GM18511 (cell line): ENCODE results near the gene ALK.
A peak's percentile ranks its signal among the peaks of the same experiment; 100 is the strongest.

Source experiments
- ATAC-seq: cut with Tn5 transposase; IDR thresholded peaks from one replicate; pipeline ENCODE4 v1.9.1; 2021; ENCODE audit warnings: mild to moderate bottlenecking, moderate library complexity; ENCODE audit not compliant: unreplicated experiment

Gene ALK

DNA sequence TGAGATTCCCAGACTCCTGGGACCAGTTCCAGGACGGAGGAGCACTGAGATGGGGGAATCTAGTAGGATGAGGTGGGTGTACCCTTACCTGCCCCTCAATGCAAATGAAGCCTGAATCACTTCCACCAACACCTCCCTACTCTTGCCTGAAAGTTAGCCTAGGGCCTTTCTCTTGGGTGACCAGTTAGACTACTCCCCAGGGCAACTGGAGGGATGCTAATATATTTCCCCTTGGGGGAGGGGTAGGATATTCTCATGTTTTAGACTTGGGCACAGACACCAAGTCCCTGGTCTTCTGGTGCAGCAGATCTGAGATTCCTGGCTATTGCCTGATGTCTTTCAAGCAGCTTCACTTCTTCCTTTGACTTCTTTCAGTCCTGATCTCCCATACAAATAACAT, 334.5 kb downstream of the ALK start:
- ATAC-seq = no peak

DNA sequence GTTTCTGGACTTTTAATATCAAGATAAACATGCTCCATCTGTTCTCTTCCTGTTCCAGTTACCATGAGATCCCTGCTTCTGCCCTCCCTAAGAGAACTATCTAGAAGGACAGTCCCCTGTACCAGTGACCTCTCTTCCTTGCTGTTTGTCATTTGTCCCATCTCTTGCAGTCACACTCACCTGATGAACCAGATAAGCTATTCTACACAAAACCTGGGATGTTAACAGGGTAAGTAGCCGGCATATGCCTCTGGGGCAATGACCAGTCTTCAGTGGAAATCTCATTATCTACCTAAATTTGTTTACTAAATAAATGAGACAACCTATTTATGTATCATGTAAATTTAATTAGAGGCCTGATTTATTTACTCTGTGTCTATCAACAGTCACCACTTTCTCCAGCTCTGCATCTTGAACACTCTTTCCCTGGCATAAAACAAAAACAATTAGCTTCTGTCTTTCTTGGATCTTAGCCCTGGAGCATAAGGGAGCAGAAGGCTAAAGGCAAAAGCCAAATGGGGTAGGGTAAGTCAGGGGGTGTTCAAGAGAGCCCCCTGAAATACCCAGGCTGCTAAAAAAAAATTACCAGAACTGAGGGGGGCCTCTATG, 337.7 kb downstream of the ALK start:
- ATAC-seq = peak; percentile 11

- peak; percentile 76 for ATAC-seq
Measured at GRCh38 chr2:29583104-29583503, 338.3 kb downstream of the ALK start.

GRCh38 chr2:29582062-29582461, 339.3 kb downstream of the ALK start:
- ATAC-seq = no peak

DNA sequence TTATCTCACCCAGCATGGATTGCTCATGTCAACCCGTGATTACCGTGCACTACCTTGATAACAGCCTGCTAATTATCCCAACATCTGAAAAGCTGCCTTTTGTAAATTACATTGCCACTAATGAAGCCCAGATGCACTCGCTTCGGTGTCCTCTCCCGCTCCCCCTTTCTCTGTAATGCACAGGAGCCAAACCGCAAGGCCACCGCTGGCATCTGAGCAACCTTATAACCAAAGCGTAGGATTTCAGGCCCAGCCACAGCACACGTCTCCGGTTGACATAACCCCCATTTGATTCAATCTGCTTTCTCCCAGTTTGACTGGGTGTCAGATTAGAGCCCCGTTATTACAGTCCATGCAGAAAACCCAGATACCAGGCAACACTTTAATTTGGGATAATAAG, 341.2 kb downstream of the ALK start:
- no peak for ATAC-seq

DNA sequence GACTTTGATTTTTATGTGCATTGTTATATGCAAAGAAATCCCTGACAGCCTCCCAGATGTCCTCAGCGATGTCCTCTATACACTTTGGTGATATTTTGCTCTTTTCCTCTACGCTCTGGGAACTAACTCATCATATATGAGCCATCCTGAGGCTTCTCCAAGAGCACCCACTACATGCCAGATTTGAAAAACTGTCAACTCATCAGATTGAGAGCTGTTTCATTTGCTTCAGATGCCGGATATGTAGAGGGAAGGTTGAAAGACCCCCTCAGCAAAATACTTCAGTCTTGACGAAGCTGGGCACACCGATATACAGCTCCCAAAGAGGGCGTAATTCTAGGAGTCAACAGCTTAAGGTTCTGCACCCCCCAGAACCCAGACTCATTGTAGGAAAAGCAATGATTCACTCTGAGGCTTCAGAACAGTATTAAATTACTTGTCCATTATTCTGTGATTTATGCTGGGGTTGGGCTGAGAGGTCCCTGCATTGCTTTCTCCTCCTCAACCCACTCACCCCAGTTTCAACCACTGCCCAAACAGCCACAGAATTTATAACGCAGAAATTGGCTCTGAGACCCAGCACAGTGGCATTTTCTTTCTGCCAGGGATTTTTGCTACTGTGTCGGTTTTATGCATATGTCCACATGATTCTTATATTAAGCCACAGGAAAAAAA, 341.8 kb downstream of the ALK start:
- ATAC-seq = no peak

GRCh38 chr2:29578084-29578598, 343.2 kb downstream of the ALK start:
- ATAC-seq = no peak

GRCh38 chr2:29576231-29576630, 345.2 kb downstream of the ALK start:
- no peak for ATAC-seq

DNA sequence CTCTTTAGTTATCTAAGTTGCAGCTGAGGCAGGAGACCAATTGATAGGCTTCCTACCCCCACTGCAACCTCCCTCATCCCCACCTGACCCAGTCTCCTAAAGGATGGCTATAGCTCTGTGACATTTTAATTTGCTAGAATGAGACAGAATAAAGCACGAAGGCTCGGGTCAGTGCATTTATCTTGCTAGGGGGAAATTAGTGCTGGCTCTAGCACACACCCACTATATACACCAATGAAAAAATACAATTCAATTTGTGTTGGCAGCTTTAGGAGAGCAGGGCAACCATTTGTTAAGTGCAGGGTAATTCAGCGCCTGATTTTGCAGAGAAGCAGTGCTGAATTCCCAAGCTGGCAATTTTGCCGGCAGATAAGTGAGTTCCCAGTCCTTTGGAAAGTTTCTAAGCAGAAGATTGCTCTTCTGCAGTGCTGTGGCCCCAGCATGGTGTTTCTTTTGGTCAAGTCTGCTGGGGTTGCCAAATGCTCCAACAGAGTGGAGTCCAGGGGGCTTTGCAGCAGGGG, 346.0 kb downstream of the ALK start:
- no peak for ATAC-seq

GRCh38 chr2:29573612-29574011, 347.8 kb downstream of the ALK start:
- ATAC-seq = no peak

DNA sequence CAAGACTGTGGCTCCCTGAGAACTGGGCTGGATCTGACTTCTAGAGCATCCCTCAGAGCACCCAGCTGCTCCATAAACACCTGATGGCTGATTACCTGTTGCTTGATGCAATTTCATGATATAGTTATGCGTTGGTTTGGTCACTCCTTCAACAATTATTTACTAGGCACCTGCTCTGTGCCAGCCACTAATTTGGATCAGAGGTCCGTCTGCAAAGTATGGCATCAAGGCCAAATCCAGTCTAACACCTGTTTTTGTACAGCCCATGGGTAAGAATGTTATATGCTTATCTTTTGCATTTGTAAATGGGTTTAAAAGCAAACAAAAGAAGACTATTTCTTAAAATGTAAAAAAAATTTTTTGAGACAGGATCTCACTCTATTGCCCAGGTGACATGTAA, 348.2 kb downstream of the ALK start:
- no peak for ATAC-seq

DNA sequence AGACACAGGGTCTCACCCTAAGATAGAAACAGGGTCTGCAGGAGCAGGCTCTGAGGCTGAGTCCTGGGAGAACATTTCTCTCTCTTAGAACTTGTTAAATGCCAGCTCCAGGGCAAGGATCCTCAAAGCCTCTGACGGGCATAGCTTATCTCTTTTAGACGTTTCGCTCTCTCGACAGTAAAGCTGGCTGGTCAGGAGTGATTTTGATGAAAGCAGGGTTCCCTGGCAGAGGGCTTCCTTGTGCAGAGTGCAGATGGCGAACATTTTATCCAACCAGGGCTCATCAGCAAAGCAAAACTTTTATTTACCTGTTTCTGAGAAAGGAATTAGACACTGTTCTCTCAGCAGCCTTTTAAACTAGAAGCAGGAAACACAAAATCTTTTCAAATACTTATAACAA, 350.8 kb downstream of the ALK start:
- ATAC-seq = no peak

DNA sequence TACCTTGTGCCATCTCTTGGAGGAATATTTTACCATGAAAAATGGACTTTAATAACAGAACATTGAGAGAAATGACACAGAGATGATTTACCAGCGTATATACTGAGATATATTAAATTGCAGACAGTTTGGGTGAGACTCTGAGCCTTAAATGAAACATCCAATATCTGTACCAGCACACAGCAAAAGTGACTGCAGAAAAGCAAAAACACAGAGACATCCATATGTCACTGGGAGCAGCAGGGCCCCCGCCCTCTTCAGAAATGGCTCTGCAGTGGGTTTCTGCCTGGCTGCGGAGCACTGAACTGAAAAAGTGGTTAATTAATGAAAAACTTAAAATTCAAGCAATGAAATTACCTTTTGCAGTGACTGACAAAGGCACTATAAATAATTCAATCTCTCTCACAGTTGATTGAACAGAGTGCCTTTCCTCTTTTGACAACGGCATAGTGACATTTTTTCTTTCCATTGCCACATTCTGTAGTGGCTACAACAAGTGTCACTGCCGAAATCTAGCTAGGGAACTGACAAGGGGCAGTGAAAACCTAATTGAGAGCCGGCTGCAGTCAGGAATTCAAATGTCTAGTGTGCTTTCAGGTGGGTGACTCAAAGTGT, 353.4 kb downstream of the ALK start:
- ATAC-seq = no peak

GRCh38 chr2:29563697-29564096, 357.7 kb downstream of the ALK start:
- no peak for ATAC-seq

DNA sequence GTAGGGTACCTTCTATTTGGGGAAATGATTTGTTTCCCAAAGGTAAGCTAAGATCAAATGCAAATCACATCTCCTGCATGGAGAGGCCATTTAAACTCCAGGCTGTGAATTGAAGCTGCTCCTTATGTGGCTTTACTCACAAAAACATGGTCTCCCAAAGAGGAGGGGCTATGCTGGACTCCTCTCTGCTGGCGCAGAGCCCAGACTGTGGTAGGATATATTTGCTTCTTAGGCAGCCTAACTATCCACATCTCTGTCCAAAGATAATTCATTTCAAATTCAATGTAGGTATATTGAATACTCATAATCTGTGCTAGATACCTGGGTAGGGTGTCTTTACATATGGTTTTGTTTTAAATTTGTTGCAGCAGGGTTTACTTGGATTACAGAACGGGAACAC, 358.5 kb downstream of the ALK start:
- no peak for ATAC-seq

GRCh38 chr2:29562319-29562718, 359.1 kb downstream of the ALK start:
- ATAC-seq = no peak

DNA sequence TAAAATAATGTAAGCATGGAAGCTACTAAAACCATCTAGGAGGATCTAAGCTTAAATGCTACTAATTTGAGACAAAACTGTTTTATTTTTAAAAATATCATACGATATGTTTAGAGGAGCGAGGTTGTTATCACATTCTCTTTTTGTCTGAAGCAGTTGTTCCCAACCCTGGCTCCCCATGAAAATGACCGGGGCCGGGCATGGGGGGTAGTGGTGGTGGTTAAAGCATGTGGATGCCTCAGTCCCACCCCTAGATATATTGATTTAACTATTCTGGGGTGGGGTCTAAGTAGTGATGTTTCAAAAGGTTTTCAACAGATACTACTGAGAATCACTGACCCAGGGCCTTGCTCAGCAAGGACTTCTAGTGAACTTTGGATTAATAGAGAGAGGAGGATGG, 359.8 kb downstream of the ALK start:
- ATAC-seq = no peak

DNA sequence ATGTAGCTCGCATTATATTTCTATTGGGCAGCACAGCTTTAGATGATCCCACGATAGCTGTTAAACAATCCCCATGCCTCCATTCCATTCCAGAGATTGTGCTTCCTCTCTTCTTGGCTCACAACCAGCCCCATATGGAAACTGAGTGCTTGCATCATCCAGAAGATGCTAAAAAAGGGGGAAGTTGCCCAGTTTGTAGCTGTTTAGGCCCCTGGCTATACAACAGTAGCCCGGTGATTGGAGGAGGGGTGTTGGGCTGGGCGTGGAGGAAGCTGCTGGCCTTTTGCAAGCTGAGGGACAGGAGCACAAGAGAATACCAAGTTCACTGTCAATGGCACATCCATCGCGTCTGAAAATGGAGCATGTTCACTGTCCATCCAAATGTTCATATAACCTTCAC, 360.2 kb downstream of the ALK start:
- no peak for ATAC-seq

GRCh38 chr2:29560566-29560965, 360.8 kb downstream of the ALK start:
- no peak for ATAC-seq

DNA sequence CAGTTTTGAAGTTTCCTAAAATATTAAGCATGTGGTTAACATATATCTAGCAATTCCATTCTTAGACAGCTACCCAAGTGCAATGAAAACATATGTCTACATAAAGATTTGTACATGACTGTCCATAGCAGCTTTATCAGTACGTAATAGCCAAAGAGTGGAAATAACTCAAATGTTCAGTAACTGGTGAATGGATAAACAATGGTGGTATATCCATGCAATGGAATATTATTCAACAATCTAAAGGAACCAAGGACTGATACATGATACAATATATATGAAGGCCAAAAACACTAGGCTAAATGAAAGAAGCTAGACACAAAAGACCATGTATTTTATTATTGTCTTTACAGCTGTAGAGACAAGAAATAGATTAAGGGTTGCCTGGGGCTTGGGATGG, 361.4 kb downstream of the ALK start:
- ATAC-seq = no peak

DNA sequence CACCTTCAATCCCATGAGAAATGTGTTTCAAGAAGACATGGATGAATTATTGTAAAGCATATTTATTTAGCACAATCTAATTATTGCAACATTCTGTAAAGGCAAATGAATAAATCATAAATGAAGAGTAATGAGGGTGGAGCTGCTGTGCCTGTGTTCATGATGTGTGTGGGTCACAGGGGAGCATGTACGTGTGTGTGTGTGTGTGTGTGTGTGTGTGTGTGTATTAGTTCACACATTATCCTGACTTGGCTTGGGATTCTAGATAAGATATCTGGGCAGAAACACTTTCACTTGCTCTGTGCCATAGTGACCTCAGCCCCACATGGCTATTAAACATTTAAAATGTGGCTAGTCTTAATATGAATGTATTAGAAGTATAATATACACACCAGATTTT, 361.8 kb downstream of the ALK start:
- ATAC-seq = no peak

- no peak for ATAC-seq
Measured at GRCh38 chr2:29558097-29558496, 363.3 kb downstream of the ALK start.
